B cell (primary cell): Measurements from ENCODE around the gene BCL11A. TPM values are rescaled to one million over a fixed set of nuclear protein-coding genes. Genes with fewer than 3 reads are reported as not detected.

Experiments used
- ATAC-seq: fragments of 200-7000 bp; cut with Tn5 transposase; one replicate; pipeline ENCODE4 v1.10.0; 2021; ENCODE audit warnings: low read depth, mild to moderate bottlenecking, moderate number of reproducible peaks, moderate library complexity
- CTCF ChIA-PET: fragments of 350-600 bp; sonication (Branson Sonifier 250); formaldehyde crosslinking; loops from one replicate; lab custom pipeline; 2021; ENCODE audit warnings: antibody characterized with exemption, inconsistent platforms; lab: Charles Lee
- POLR2A ChIA-PET: fragments of 350-600 bp; sonication (Branson Sonifier 250); formaldehyde crosslinking; loops from one replicate; lab custom pipeline; 2021; ENCODE audit warnings: antibody characterized with exemption; lab: Charles Lee
- DNase-seq: peaks from one replicate; pipeline ENCODE4 v3.0.0; 2013
- H2AFZ ChIP-seq: 2 replicates; pipeline ENCODE4 v1.6.1; 2012; ENCODE audit warnings: mild to moderate bottlenecking, low read depth, low read length; ENCODE audit not compliant: insufficient read depth, poor library complexity, severe bottlenecking
- H3K27ac ChIP-seq, 2 donors: 1 replicate in 1 of 2; 2 replicates in 1 of 2; pipeline ENCODE4 v1.5.1; 2012 to 2013; ENCODE audit warnings: low read length in 2 of 2, mild to moderate bottlenecking in 2 of 2, moderate library complexity in 1 of 2
- H3K27me3 ChIP-seq, 4 experiments: fragments of 200-600 bp in 1 of 4; sonication (generic) in 1 of 4; replicated peaks in 1 of 4; 1 replicate in 2 of 4; 2 replicates in 2 of 4; pipeline versions ENCODE4 v1.6.1 to v1.7.0; 2013 to 2016; ENCODE audit warnings: low read length in 3 of 4, mild to moderate bottlenecking in 2 of 4, mixed read lengths in 1 of 4, moderate library complexity in 1 of 4; ENCODE audit not compliant: insufficient read depth in 4 of 4, control insufficient read depth in 3 of 4; ENCODE audit errors: control extremely low read depth in 1 of 4
- H3K36me3 ChIP-seq, 2 experiments: replicated peaks in 1 of 2; 1 replicate in 1 of 2; 2 replicates in 1 of 2; pipeline versions ENCODE4 v1.6.1 to v1.7.1; 2013; ENCODE audit warnings: low read length in 1 of 2; ENCODE audit not compliant: insufficient read depth in 2 of 2, control insufficient read depth in 1 of 2; ENCODE audit errors: control extremely low read depth in 1 of 2, extremely low read depth in 1 of 2
- H3K4me1 ChIP-seq, 2 donors: fragments of 200-600 bp in 1 of 2; sonication (generic) in 1 of 2; 1 replicate in 1 of 2; 2 replicates in 1 of 2; pipeline versions ENCODE4 v1.5.1 to v1.6.1; 2013 to 2017; ENCODE audit warnings: low read length in 2 of 2; ENCODE audit not compliant: control insufficient read depth in 2 of 2, insufficient read depth in 2 of 2
- H3K4me2 ChIP-seq: replicated peaks from 2 replicates; pipeline ENCODE3; 2012; ENCODE audit warnings: mild to moderate bottlenecking, low read depth, low read length; ENCODE audit not compliant: poor library complexity, severe bottlenecking
- H3K4me3 ChIP-seq, 5 experiments: fragments of 200-600 bp in 1 of 5; sonication (generic) in 1 of 5; 1 replicate in 3 of 5; 2 replicates in 2 of 5; pipeline versions ENCODE4 v1.5.1 to v1.7.0; 2011 to 2016; ENCODE audit warnings: low read length in 4 of 5, mild to moderate bottlenecking in 4 of 5, low read depth in 2 of 5, control low read depth in 1 of 5, moderate library complexity in 1 of 5; ENCODE audit not compliant: insufficient read depth in 1 of 5; ENCODE audit errors: control extremely low read depth in 1 of 5, extremely low read depth in 1 of 5
- H3K79me2 ChIP-seq: fragments of 200-600 bp; sonication (generic); one replicate; pipeline ENCODE4 v1.6.0; 2016; ENCODE audit warnings: low read length; ENCODE audit not compliant: control insufficient read depth, insufficient read depth
- H3K9ac ChIP-seq: fragments of 200-600 bp; sonication (generic); 2 replicates; pipeline ENCODE4 v1.6.1; 2017; ENCODE audit warnings: mild to moderate bottlenecking, low read length, moderate library complexity
- H3K9me3 ChIP-seq, 3 donors: one replicate each; pipeline versions ENCODE4 v1.6.1 to v1.7.1; 2013; ENCODE audit warnings: low read length in 2 of 3; ENCODE audit not compliant: control insufficient read depth in 2 of 3, insufficient read depth in 1 of 3; ENCODE audit errors: control extremely low read depth in 1 of 3
- H4K20me1 ChIP-seq: 2 replicates; pipeline ENCODE4 v1.6.0; 2012; ENCODE audit warnings: mild to moderate bottlenecking, low read length; ENCODE audit not compliant: insufficient read depth, control insufficient read depth, poor library complexity, severe bottlenecking
- H3K27ac Mint-ChIP-seq: one replicate; pipeline ENCODE4 v1.8.0; 2021; ENCODE audit warnings: mixed read lengths
- H3K27me3 Mint-ChIP-seq: one replicate; pipeline ENCODE4 v1.8.0; 2021; ENCODE audit warnings: mixed read lengths
- H3K4me1 Mint-ChIP-seq: one replicate; pipeline ENCODE4 v1.8.0; 2021; ENCODE audit warnings: mixed read lengths
- H3K4me3 Mint-ChIP-seq: one replicate; pipeline ENCODE4 v1.8.0; 2021; ENCODE audit warnings: mixed read lengths
- H3K9me3 Mint-ChIP-seq: one replicate; pipeline ENCODE4 v1.8.0; 2022; ENCODE audit warnings: mixed read lengths; ENCODE audit not compliant: insufficient read depth
- CTCF ChIP-seq: fragments of 200-600 bp; IDR thresholded peaks from one replicate; pipeline ENCODE4 v1.8.0; 2022; ENCODE audit warnings: antibody characterized with exemption, mild to moderate bottlenecking
- EZH2 ChIP-seq: IDR thresholded peaks from 2 replicates; pipeline ENCODE4 v1.6.1; 2012; ENCODE audit warnings: borderline replicate concordance, low read depth, mild to moderate bottlenecking, moderate library complexity, low read length; ENCODE audit not compliant: insufficient read depth, poor library complexity, severe bottlenecking
- WGBS: methylation state at CpG from one replicate; pipeline ENCODE4 v1.1.5; 2013; ENCODE audit warnings: missing lambda C conversion rate; ENCODE audit not compliant: insufficient coverage; 5-methylcytosine and 5-hydroxymethylcytosine counted together
- intact Hi-C: fragments of 100-400 bp; cut with micrococcal nuclease; formaldehyde crosslinking; loops from one replicate; pipeline ENCODE4 v1.10.0; 2022
- polyA plus RNA-seq: library from polyadenylated mRNA; depleted of rRNA; stranded (reverse); fragments of >200 nt; gene quantifications from 2 replicates; pipeline ENCODE4 v1.2.3, GENCODE V29; 2012
- total RNA-seq, 2 donors: library from RNA; stranded (reverse); fragments of 120-200 nt in 1 of 2; gene quantifications; 1 replicate in 1 of 2; 2 replicates in 1 of 2; pipeline versions ENCODE4 v1.2.3 to v1.2.4, GENCODE V29; 2013 to 2022

Gene BCL11A
- total and polyA plus RNA-seq, 2 donors (not counting 1 experiment from before 2014, with no cell fraction given), result 81.8 to 383 TPM

- Histone ChIP-seq H3K27ac (peak overlapping the region; percentile 76 to 93), H4K20me1 (no peaks in the 10 kb centered on the region), H3K27me3 (no peaks in the 10 kb centered on the region), H3K4me1 (peaks cover 98 to 99% of the 10 kb centered on the region in 2 donors), H3K4me3 (no peak overlapping the region), H3K79me2 (peaks cover 100% of the 10 kb centered on the region), H3K36me3 (peaks cover 2 to 43% of the 10 kb centered on the region in 2 experiments), H3K4me2 (peak overlapping the region; percentile 81), H3K9ac (no peak overlapping the region), H3K9me3 (no peaks in the 10 kb centered on the region), H2AFZ (no peak overlapping the region)
- Mint-ChIP-seq H3K4me1 (peaks cover 96% of the 10 kb centered on the region), H3K27ac (peak overlapping the region; percentile 88), H3K27me3 (no peaks in the 10 kb centered on the region), H3K9me3 (no peaks in the 10 kb centered on the region), H3K4me3 (peak overlapping the region; percentile 79)
- CTCF ChIA-PET, result interaction anchor here (0.9 to 1.5 kb wide), 5 partner anchors 8 to 149 kb away, joined by 3 to 5 read pairs (median 4); no protein-coding TSS in a partner anchor
- intact Hi-C loops, result no loop called here
- WGBS, result no CpG with 5 or more reads among the region's 1 CpG
- TF ChIP-seq EZH2, result no peak
- TF ChIP-seq CTCF, result no peak
- POLR2A ChIA-PET, result interaction anchor here (0.5 to 1.0 kb wide), 3 partner anchors 18 to 118 kb away, joined by 3 to 4 read pairs (median 4); no protein-coding TSS in a partner anchor
- DNase-seq, result no peak
- no peak for ATAC-seq
These were observed 67.4 kb downstream of the BCL11A start for GRCh38 chr2:60486067-60486466.

GRCh38 chr2:60485550-60485949 lies 67.9 kb downstream of the BCL11A start:
- Histone ChIP-seq H3K27ac (peak overlapping the region; percentile 76 to 93), H3K9me3 (no peaks in the 10 kb centered on the region), H3K36me3 (peaks cover 2 to 45% of the 10 kb centered on the region in 2 experiments), H2AFZ (no peak overlapping the region), H3K79me2 (peaks cover 100% of the 10 kb centered on the region), H3K4me1 (peaks cover 99% of the 10 kb centered on the region in 2 donors), H3K9ac (no peak overlapping the region), H3K4me2 (peak overlapping the region; percentile 81), H4K20me1 (no peaks in the 10 kb centered on the region), H3K4me3 (no peak overlapping the region), H3K27me3 (no peaks in the 10 kb centered on the region)
- Mint-ChIP-seq H3K27me3 (no peaks in the 10 kb centered on the region), H3K9me3 (no peaks in the 10 kb centered on the region), H3K4me3 (peak overlapping the region; percentile 79), H3K4me1 (peaks cover 96% of the 10 kb centered on the region), H3K27ac (peak overlapping the region; percentile 88)
- intact Hi-C loops, result loop anchor here (2.0 kb wide), 2 partner anchors 39 to 65 kb away; no protein-coding TSS in a partner anchor
- no peak for TF ChIP-seq CTCF
- TF ChIP-seq EZH2, result no peak
- no peak for DNase-seq
- CTCF ChIA-PET, result interaction anchor here (0.9 to 1.5 kb wide), 5 partner anchors 9 to 148 kb away, joined by 3 to 5 read pairs (median 4); no protein-coding TSS in a partner anchor
- POLR2A ChIA-PET, result interaction anchor here (0.5 to 1.0 kb wide), 2 partner anchors 22 to 117 kb away, joined by 4 read pairs; no protein-coding TSS in a partner anchor
- 21% methylated on average over 2 of the region's 5 CpGs for WGBS
- no peak for ATAC-seq
